ENCODE measurements around the gene PROM1.

DNA sequence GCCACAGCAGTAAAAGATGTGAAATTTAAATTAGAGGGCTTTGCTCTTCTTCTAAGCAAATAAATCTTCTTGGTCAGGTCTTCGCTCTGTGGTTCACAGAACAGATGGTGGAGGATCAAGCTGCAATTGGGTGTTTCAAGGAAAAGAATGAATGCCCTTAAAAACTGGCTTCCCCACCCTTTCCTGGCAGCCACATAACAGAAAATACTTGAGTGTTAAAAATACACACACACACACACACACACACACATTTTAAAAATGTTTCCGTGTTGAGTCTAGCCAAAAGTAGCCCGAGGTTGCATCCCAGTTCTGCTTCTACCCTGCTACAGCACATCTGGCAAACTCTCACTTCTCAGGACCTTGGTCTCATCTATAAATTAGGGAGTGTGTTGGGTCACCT is 64.2 kb downstream of the PROM1 start:
- TF ChIP-seq, protein P1, sequence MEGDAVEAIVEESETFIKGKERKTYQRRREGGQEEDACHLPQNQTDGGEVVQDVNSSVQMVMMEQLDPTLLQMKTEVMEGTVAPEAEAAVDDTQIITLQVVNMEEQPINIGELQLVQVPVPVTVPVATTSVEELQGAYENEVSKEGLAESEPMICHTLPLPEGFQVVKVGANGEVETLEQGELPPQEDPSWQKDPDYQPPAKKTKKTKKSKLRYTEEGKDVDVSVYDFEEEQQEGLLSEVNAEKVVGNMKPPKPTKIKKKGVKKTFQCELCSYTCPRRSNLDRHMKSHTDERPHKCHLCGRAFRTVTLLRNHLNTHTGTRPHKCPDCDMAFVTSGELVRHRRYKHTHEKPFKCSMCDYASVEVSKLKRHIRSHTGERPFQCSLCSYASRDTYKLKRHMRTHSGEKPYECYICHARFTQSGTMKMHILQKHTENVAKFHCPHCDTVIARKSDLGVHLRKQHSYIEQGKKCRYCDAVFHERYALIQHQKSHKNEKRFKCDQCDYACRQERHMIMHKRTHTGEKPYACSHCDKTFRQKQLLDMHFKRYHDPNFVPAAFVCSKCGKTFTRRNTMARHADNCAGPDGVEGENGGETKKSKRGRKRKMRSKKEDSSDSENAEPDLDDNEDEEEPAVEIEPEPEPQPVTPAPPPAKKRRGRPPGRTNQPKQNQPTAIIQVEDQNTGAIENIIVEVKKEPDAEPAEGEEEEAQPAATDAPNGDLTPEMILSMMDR (IDR thresholded peaks at IDR 0.05; ENCODE audit: low read length): no peak
- TF ChIP-seq EZH2phosphoT487 (IDR thresholded peaks at IDR 0.05; ENCODE audit: low read length): no peak
- TF ChIP-seq EZH2 (optimal IDR thresholded peaks at IDR 0.05; ENCODE audit: low read depth, low read length): no peak
